Psoas muscle (tissue), 8 donors: Measurements from ENCODE around the gene DPY19L3. TPM values are rescaled to one million over a fixed set of nuclear protein-coding genes. Genes with fewer than 3 reads are reported as not detected.

Experiments
- ATAC-seq, 4 donors: fragments of 200-7000 bp; cut with Tn5 transposase; one replicate each; pipeline ENCODE4 v1.9.1; 2020; ENCODE audit warnings: moderate library complexity in 3 of 4, mild to moderate bottlenecking in 2 of 4
- DNase-seq, 2 donors: peaks; one replicate each; pipeline ENCODE4 v3.0.0-alpha.2; 2020
- H3K27ac ChIP-seq: fragments of 200-600 bp; one replicate; pipeline ENCODE4 v1.8.0; 2022
- H3K27me3 ChIP-seq, 3 donors: fragments of 200-600 bp in 1 of 3; one replicate each; pipeline versions ENCODE4 v1.6.1 to v1.8.0; 2013 to 2022; ENCODE audit warnings: low read length in 2 of 3, mild to moderate bottlenecking in 2 of 3, moderate library complexity in 1 of 3; ENCODE audit not compliant: insufficient read depth in 3 of 3
- H3K36me3 ChIP-seq, 2 donors: fragments of 200-600 bp in 1 of 2; one replicate each; pipeline versions ENCODE4 v1.6.1 to v1.8.0; 2013 to 2022; ENCODE audit warnings: low read depth in 1 of 2, mild to moderate bottlenecking in 1 of 2, moderate library complexity in 1 of 2; ENCODE audit not compliant: insufficient read depth in 1 of 2
- H3K4me1 ChIP-seq: fragments of 200-600 bp; one replicate; pipeline ENCODE4 v1.8.0; 2022
- H3K4me3 ChIP-seq: fragments of 200-600 bp; one replicate; pipeline ENCODE4 v1.8.0; 2022; ENCODE audit warnings: mild to moderate bottlenecking
- H3K9me3 ChIP-seq: fragments of 200-600 bp; one replicate; pipeline ENCODE4 v1.8.0; 2022
- WGBS, 3 donors: extraction: QIAGEN DNeasy Blood & Tissue Kit; methylation state at CpG; one replicate each; pipeline versions ENCODE4 v1.1.6 to v1.1.7; 2013; 5-methylcytosine and 5-hydroxymethylcytosine counted together
- intact Hi-C, 2 donors: fragments of 100-400 bp; cut with DNase I; formaldehyde crosslinking; loops; one replicate each; pipeline versions ENCODE4 v1.11.0 to v1.14.2; 2022
- polyA plus RNA-seq, 3 donors: library from polyadenylated mRNA; stranded (reverse); fragments of 200-250 nt; gene quantifications; one replicate each; pipeline ENCODE4 v1.2.3, GENCODE V29; 2013
- total RNA-seq, 4 donors: library from RNA; stranded (reverse); fragmentation: NEBNext Ultra II Directional in 2 of 4; extraction: Animal tissue kit (Norgen Biotek cat#: 25700) in 2 of 4; gene quantifications; one replicate each; pipeline versions ENCODE4 v1.2.1 to v1.2.4, GENCODE V29; 2021 to 2023
- TF ChIP-seq, protein P1 (sequence below): fragments of 200-600 bp; IDR thresholded peaks from one replicate; pipeline ENCODE4 v1.8.0; 2022; ENCODE audit warnings: antibody characterized with exemption
- donor health status: healthy with polysubstance abuse.
- donor health status: DM: no; HTN: no; CAD: no; lungs with moderate emphysema.
- donor health status: Bipolar disorder and iron deficiency.
- donor health status: healthy.
- donor health status: DM: yes; HTN: yes; CAD: no.
- donor health status: DM: no; HTN: no; CAD: no.
- donor health status: DM: no; HTN: no; CAD: no.
- donor health status: DM: yes; HTN: yes; CAD: no.

The DPY19L3 gene
- total and polyA plus RNA-seq, 7 donors: 1.6 to 4.8 (median 3.7) TPM

DNA sequence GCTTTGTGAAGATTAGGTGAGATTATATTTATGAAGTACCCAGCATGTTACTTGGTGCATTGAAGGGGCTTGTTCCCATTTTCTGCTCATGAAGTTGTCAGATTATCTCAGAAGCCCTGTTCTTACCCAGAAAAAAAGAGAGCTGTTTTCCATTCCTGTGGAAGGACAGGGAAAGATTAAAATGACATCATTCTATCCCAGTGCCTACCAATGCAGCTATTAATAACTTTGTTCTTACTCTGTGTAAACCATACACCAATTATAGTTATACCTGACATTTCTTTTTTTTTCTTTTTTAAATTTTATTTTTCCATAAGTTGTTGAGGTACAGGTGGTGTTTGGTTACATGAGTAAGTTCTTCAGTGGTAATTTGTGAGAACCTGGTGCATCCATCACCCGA lies 41.5 kb upstream of the DPY19L3 start:
- H3K27ac ChIP-seq: peak overlapping the region; percentile 64
- DNase-seq (no peak), ATAC-seq (peak; percentile 53 to 77 (median 72))
- H3K4me1 ChIP-seq: peaks cover 22% of the 10 kb centered on the region
- H3K36me3 ChIP-seq: peaks cover 10 to 65% of the 10 kb centered on the region in 2 donors
- no peaks in the 10 kb centered on the region for H3K27me3 ChIP-seq
- WGBS, 3 donors: 85 to 92% (median 88%) methylated on average over 1 of the region's 1 CpG
- intact Hi-C loops: no loop called here
- TF ChIP-seq, protein P1, sequence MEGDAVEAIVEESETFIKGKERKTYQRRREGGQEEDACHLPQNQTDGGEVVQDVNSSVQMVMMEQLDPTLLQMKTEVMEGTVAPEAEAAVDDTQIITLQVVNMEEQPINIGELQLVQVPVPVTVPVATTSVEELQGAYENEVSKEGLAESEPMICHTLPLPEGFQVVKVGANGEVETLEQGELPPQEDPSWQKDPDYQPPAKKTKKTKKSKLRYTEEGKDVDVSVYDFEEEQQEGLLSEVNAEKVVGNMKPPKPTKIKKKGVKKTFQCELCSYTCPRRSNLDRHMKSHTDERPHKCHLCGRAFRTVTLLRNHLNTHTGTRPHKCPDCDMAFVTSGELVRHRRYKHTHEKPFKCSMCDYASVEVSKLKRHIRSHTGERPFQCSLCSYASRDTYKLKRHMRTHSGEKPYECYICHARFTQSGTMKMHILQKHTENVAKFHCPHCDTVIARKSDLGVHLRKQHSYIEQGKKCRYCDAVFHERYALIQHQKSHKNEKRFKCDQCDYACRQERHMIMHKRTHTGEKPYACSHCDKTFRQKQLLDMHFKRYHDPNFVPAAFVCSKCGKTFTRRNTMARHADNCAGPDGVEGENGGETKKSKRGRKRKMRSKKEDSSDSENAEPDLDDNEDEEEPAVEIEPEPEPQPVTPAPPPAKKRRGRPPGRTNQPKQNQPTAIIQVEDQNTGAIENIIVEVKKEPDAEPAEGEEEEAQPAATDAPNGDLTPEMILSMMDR: no peak
- H3K4me3 ChIP-seq: no peak overlapping the region
- H3K9me3 ChIP-seq: no peaks in the 10 kb centered on the region

DNA sequence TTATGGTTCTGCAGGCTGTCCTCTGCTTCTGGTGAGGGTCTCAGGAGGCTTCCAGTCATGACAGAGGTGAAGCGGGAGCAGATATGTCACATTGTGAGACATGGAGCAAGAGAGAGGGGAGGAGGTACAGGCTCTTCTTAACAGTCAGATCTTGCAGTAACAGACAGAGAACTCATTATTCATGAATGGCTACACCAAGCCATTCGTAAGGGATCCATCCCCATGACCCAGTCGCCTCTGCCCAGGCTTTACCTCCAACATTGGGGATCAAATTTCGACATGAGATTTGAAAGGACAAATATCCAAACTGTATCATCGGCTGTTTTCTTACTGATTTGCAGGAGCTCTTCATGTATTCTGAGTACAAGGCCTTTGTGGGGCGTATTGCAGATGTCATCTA lies 38.5 kb upstream of the DPY19L3 start:
- H3K4me3 ChIP-seq: no peak overlapping the region
- ATAC-seq (peak in 2 of 4 donors; percentile 49 to 59), DNase-seq (no peak)
- no peak overlapping the region for H3K27ac ChIP-seq
- H3K27me3 ChIP-seq: no peaks in the 10 kb centered on the region
- intact Hi-C loops: no loop called here
- 56 to 66% (median 63%) methylated on average over 6 of the region's 6 CpGs for WGBS, 3 donors
- H3K36me3 ChIP-seq: peaks cover 8 to 42% of the 10 kb centered on the region in 2 donors
- no peaks in the 10 kb centered on the region for H3K9me3 ChIP-seq
- TF ChIP-seq, protein P1: no peak
- H3K4me1 ChIP-seq: peaks cover 22% of the 10 kb centered on the region

DNA sequence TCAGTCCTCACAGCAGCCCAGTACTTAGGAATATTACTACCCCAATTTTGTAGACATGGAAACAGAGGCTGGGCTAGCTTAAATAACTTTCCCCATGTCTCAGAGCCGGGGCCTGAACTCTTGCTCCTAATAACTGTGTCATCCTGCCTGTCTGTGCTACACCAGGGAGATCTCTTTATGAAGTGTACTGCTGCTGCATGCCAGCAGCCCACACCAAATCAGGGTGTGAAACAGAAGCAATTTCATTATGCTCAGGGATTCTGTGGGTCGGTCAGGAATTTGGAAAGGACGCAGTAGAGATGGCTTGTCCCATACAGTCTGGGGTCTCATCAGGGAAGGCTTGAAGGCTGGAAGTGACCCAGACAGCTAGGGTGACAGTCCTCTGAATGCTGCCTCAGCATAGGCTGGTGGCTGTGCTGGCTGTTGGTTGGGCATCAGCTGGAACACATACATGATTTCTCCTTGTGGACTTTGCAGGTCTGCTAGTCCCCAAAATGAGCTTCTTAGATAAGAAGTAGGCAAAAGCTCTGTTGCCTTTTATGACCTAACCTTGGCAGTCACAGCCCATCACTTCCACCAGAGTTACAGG lies 37.5 kb upstream of the DPY19L3 start:
- no peak overlapping the region for H3K4me3 ChIP-seq
- WGBS, 3 donors: 60 to 75% (median 62%) methylated on average over 3 of the region's 3 CpGs
- H3K4me1 ChIP-seq: peaks cover 28% of the 10 kb centered on the region
- H3K36me3 ChIP-seq: peaks cover 2 to 42% of the 10 kb centered on the region in 2 donors
- DNase-seq (no peak), ATAC-seq (no peak)
- no peaks in the 10 kb centered on the region for H3K27me3 ChIP-seq
- no peak overlapping the region for H3K27ac ChIP-seq
- intact Hi-C loops: no loop called here
- TF ChIP-seq, protein P1: no peak
- H3K9me3 ChIP-seq: no peaks in the 10 kb centered on the region

DNA sequence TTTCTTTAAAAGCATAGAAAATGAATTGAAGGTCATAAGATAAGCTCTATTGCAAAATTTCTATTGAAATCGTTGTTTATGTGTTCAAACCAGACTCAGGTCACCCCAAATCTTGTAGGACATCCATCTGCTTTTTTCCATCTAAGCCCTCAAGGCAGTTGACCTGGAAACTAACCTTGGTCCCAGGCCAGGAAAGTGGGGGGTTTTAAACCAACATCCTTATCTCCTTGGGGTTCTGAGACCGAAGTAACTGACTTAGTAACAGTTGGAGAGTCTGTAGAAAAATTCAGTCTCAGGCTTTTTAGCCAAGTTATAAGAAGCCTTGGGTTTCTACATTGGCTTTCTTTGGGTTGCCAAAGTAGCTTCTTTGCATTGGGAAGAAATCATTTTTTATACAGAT lies 36.8 kb upstream of the DPY19L3 start:
- H3K4me1 ChIP-seq: peaks cover 28% of the 10 kb centered on the region
- intact Hi-C loops: no loop called here
- H3K36me3 ChIP-seq: peaks cover 0 to 39% of the 10 kb centered on the region in 2 donors
- no peak overlapping the region for H3K27ac ChIP-seq
- TF ChIP-seq, protein P1: no peak
- WGBS, 3 donors: 90 to 91% (median 90%) methylated on average over 2 of the region's 2 CpGs
- no peak for DNase-seq
- H3K27me3 ChIP-seq: no peaks in the 10 kb centered on the region
- no peaks in the 10 kb centered on the region for H3K9me3 ChIP-seq
- H3K4me3 ChIP-seq: no peak overlapping the region
- no peak for ATAC-seq
